Bronchial smooth muscle cell (primary cell): Measurements from ENCODE around the gene YWHAE. TPM values are rescaled to one million over a fixed set of nuclear protein-coding genes. Genes with fewer than 3 reads are reported as not detected.

Experiments used
- total RNA-seq: library from RNA; depleted of rRNA; stranded (reverse); fragments of >200 nt; gene quantifications from 2 replicates; pipeline ENCODE4 v1.2.1, GENCODE V29; 2014

Gene YWHAE
- total RNA-seq: 323 and 358 TPM in 2 replicates

GRCh38 chr17:1399679-1400512 is at the start of gene YWHAE:
Gene YWHAE (minus strand): TSS chr17:1400222. CDS start chr17:1400110, 112 bp downstream.

Other genes starting within 250 kb of the YWHAE start
- 38.6 and 47.8 TPM in 2 replicates for gene ABR, start 220.2 kb downstream of the YWHAE start, total RNA-seq
- gene BHLHA9, start 129.8 kb downstream of the YWHAE start, total RNA-seq: not detected in 2 replicates
- not detected in 2 replicates for gene TRARG1, start 120.6 kb downstream of the YWHAE start, total RNA-seq
- gene CRK, start 56.0 kb upstream of the YWHAE start, total RNA-seq: 88.4 and 90.8 TPM in 2 replicates
- gene MYO1C, start 92.5 kb upstream of the YWHAE start, total RNA-seq: 115 and 135 TPM in 2 replicates
- 23.8 and 27.7 TPM in 2 replicates for gene INPP5K, start 116.4 kb upstream of the YWHAE start, total RNA-seq
- 8.7 and 15.0 TPM in 2 replicates for gene PITPNA, start 162.6 kb upstream of the YWHAE start, total RNA-seq
- 6.1 and 7.0 TPM in 2 replicates for gene SLC43A2, start 228.6 kb upstream of the YWHAE start, total RNA-seq
- gene SCARF1, start 245.5 kb upstream of the YWHAE start, total RNA-seq: 0.86 and 1.3 TPM in 2 replicates
- 11.3 and 16.9 TPM in 2 replicates for gene RILP, start 249.6 kb upstream of the YWHAE start, total RNA-seq